Left kidney (tissue), 2 donors: Measurements from ENCODE around the gene SORL1. TPM values are rescaled to one million over a fixed set of nuclear protein-coding genes. Genes with fewer than 3 reads are reported as not detected.
"Not testable (repeated sequence)": the region's sequence is repeated elsewhere in the genome, so short reads cannot be mapped to it uniquely, and the experiment has no call there.

Experiments used
- DNase-seq: peaks from one replicate; pipeline ENCODE4 v3.0.0-alpha.2; 2013
- polyA plus RNA-seq: library from polyadenylated mRNA; unstranded; fragments of 120-200 nt; gene quantifications from one replicate; pipeline ENCODE4 v1.2.1, GENCODE V29; 2013; ENCODE audit not compliant: insufficient read length

SORL1 gene
- polyA plus RNA-seq, 1 donor: 41.9 TPM

- no peak for DNase-seq
These were observed 174.9 kb downstream of the SORL1 start for GRCh38 chr11:121626980-121627379.

- DNase-seq: no peak
These were observed 177.9 kb downstream of the SORL1 start for GRCh38 chr11:121630041-121630440.

- no peak for DNase-seq
These were observed 179.3 kb downstream of the SORL1 start for GRCh38 chr11:121631456-121631855.

GRCh38 chr11:121634273-121634672 is 182.2 kb downstream of the SORL1 start:
- DNase-seq: no peak

GRCh38 chr11:121634889-121635288 is 182.8 kb downstream of the SORL1 start:
- no peak for DNase-seq

- no peak for DNase-seq
These were observed 184.1 kb downstream of the SORL1 start for GRCh38 chr11:121636081-121636799.

- DNase-seq: no peak
These were observed 184.7 kb downstream of the SORL1 start for GRCh38 chr11:121636800-121637176.

- DNase-seq: not testable (repeated sequence)
These were observed 185.5 kb downstream of the SORL1 start for GRCh38 chr11:121637587-121637986.

- DNase-seq: no peak
These were observed 191.5 kb downstream of the SORL1 start for GRCh38 chr11:121643479-121644186.

- no peak for DNase-seq
These were observed 192.0 kb downstream of the SORL1 start for GRCh38 chr11:121644187-121644512.

- DNase-seq: no peak
These were observed 192.9 kb downstream of the SORL1 start for GRCh38 chr11:121645001-121645400.

GRCh38 chr11:121645596-121645995 is 193.5 kb downstream of the SORL1 start:
- DNase-seq: no peak

GRCh38 chr11:121648306-121648705 is 196.2 kb downstream of the SORL1 start:
- no peak for DNase-seq

GRCh38 chr11:121649798-121650197 is 197.7 kb downstream of the SORL1 start:
- DNase-seq: no peak

GRCh38 chr11:121650351-121651256 is 198.5 kb downstream of the SORL1 start:
- no peak for DNase-seq

- DNase-seq: no peak
These were observed 199.1 kb downstream of the SORL1 start for GRCh38 chr11:121651257-121651605.

GRCh38 chr11:121652971-121653370 is 200.9 kb downstream of the SORL1 start:
- DNase-seq: peak; percentile 64

- DNase-seq: peak; percentile 14
These were observed 202.2 kb downstream of the SORL1 start for GRCh38 chr11:121654259-121654842.

- no peak for DNase-seq
These were observed 202.9 kb downstream of the SORL1 start for GRCh38 chr11:121654843-121655536.

- peak; percentile 88 for DNase-seq
These were observed 203.6 kb downstream of the SORL1 start for GRCh38 chr11:121655537-121656327.
